ENCODE data around the gene NR0B2.
"Not testable (repeated sequence)": the region's sequence is repeated elsewhere in the genome, so short reads cannot be mapped to it uniquely, and the experiment has no call there.

Gene NR0B2

GRCh38 chr1:26888231-26888630 lies 25.5 kb downstream of the NR0B2 start:
- no peak for DNase-seq

- DNase-seq: no peak
These were observed 26.6 kb downstream of the NR0B2 start for GRCh38 chr1:26887125-26887524.

DNA sequence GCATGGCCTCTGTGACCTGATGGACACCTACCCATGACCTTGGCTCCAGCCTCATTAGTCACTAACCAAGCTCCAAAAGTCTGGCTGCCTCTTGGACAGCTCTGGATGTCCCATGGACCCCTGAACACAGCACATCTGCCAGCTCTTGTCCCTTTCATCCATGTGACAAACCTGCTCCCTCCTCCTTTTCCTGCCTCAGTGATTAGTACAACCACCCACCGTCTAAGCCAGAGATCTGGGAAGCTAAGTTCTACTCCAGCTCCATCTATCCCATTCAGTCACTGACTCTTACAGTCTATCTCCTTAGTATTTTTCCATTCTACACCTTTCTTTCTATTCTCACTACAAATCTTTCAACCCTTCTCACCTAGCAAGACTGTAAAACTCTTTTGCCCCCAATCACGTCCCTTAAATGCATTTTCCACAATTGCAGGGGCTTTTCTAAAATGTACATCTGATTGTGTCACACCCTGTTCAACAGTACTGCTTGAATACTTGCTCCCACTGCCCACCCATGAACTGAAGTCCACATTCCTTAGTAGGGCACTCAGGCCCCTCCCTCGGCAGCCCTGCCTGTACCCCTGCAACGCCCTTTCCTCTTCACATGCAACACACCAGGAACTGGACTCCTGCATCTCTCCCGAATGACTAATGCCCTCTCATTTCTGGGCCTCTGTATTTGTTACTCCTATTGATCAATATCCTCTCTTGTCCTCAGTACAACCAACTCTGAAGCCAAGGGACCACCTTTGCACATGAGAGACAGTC lies 30.9 kb downstream of the NR0B2 start:
- DNase-seq: no peak

DNA sequence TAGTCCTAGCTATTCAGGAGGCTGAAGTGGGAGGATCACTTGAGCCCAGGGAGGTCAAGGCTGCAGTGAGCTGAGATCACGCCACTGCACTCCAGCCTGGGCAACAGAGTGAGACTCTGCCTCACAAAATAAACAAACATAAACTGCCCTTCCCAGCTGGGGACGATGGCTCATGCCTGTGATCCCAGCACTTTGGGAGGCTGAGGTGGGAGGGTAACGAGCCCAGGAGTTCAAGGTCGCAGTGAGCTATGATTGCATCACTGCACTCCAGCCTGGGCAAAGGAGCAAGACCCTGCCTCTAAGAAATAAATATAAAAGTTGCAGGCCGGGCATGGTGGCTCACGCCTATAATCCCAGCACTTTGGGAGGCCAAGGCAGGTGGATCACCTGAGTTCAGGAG lies 32.2 kb downstream of the NR0B2 start:
- DNase-seq: not testable (repeated sequence)

GRCh38 chr1:26879793-26880192 lies 34.0 kb downstream of the NR0B2 start:
- DNase-seq: no peak

DNA sequence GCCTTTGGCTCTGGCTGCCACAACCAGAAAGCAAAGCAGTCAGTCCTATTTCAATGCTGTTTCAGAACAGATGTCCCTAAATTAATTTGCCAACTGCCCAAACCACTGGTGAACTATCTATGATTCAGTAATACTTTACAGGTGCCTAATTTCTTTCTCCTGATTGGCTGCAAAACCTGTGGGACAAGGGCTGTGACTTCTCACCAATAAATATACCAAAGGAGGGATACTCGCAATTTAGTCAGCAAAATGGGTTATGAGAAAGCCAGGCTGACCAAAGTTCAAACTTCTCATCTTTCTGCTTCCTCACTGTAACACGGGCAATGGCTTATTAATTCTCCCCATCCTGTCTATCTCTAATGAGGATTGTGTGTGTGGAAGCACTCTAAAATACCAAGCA lies 36.4 kb downstream of the NR0B2 start:
- no peak for DNase-seq

DNA sequence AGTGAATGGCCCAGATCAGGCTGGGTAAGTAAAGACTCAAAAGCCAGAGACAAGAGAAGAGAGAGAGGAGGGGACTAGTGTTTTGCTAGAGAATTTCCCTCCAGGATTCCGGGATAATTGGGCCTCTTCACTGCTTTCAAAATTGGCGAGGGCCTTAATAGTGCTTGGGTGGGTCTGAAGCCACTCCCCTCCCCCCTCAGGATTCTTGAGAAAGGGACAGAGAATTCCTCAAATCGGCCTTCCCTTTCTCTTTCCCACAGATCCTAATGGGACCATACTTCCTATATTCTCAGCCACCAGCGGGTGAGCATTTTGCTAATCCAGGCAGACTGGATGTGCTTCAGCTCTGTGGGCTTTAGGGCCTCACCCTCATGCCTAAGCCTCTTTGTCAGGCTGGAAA lies 38.9 kb downstream of the NR0B2 start:
- DNase-seq: no peak

DNA sequence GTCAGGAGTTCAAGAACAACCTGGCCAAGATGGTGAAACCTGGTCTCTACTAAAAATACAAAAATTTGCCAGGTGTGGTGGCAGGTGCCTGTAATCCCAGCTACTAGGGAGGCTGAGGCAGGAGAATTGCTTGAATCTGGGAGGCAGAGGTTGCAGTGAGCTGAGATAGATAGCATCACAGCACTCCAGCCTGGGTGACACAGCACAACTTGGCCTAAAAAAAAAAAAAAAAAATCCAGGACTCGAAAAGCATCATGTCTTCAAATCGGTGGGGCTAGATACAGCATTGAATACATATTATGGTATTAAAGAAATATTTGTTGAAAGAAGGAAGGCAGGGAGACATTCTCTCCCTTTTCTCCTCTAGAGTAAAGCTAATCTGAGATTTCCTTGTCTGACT lies 40.7 kb downstream of the NR0B2 start:
- DNase-seq: not testable (repeated sequence)

DNA sequence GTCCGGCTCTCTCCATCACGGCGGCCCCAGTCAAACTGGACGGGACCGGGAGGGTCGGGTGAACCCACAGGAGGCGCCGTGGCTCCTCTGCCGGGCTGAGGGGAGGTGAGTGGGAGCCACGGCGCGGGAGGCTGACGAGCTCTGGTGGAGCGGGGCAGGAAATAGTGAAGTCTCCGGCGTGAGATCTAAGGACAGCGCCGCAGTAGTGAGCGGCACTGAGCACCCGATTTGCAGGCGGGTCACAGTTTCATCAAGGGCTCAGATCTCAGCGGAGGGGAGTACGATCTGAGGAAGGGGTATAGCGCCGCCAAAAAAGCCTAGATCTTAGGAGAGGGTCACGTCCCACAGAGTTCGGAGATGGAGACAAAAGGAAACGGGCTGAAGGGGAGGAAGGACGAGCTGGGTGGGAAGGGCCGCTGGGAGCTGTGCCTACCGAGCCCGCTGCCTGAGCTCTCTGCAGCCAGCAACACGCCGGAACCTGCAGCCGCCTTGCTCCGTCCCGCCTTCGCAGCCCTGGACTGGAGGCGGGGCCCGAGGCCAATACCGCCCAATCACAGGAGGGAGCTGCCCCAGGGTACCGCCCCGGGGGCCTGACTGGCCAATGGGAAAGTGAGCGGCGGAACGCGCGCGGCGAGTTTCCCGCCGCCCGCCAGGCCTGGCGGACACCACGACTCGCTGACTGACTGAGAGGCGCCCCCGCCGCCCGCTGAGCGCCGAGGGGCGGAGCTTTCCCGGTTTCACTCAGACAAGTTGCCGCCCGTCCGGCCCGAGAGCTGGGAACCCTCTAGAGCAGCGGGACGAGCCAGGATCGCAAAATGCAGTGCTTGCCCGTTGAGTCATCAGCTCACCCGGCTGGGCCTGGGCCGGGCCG lies 48.9 kb downstream of the NR0B2 start:
- DNase-seq: peak; percentile 92

- DNase-seq: no peak
These were observed 50.1 kb downstream of the NR0B2 start for GRCh38 chr1:26863685-26864077.

- peak; percentile 42 for DNase-seq
These were observed 50.7 kb downstream of the NR0B2 start, which contains the start of gene SFN for GRCh38 chr1:26862781-26863684. Gene SFN, plus strand, starts transcription at chr1:26863149. Its CDS starts 64 bp downstream, at chr1:26863213.

DNA sequence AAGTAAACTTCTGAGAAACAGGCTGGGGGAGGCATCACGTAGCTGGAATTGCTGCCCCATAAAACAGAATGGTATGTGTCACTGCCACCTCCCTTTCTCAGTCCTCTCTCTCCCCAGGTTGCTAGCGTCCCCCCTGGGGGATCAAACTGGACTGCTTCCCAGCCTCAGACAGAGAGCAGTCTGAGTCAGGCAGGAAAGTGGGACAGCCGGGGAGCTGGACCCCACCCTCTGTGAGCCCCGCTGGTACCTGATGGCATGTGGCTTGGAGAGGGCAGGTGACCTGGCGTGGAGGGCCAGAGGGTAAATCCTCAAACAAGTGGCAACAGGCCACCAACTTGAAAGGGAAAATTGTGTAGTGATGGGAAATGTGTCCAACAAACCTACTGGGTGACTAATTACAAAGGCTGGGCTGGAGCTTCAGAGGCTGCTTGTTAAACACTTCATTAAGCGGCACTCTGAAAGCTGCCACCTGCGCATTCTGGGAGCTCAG lies 51.8 kb downstream of the NR0B2 start:
- DNase-seq: no peak

Measured in stimulated activated CD4-positive, alpha-beta T cell treated with anti-CD3 and anti-CD28 coated beads, Interleukin-12 subunit alpha, Interleukin-12 subunit beta, amount 100 ng/mL, for 4 hours (primary cell).